PC-9 (cell line): ENCODE data around the gene PTPN11. TPM values are rescaled to one million over a fixed set of nuclear protein-coding genes. Genes with fewer than 3 reads are reported as not detected.
"Not testable (repeated sequence)": the region's sequence is repeated elsewhere in the genome, so short reads cannot be mapped to it uniquely, and the experiment has no call there.

Experiments
- BruUV-seq: library from RNA; stranded (reverse); fragments of 400-500 nt; replicated peaks from 2 replicates; lab custom pipeline; 2021; lab: Mats Ljungman, UMichigan
- CTCF ChIA-PET: fragments of 300-600 bp; sonication (Branson Sonifier 250); formaldehyde crosslinking; loops from one replicate; lab custom pipeline; 2022; ENCODE audit warnings: antibody characterized with exemption; lab: Charles Lee
- POLR2A ChIA-PET: fragments of 300-600 bp; sonication (Branson Sonifier 250); formaldehyde crosslinking; loops from one replicate; lab custom pipeline; 2022; ENCODE audit warnings: antibody characterized with exemption; ENCODE audit not compliant: unreplicated experiment; lab: Charles Lee
- DNase-seq, 2 experiments: peaks; one replicate each; pipeline versions ENCODE4 v3.0.0 to v3.0.0-alpha.2; 2015 to 2022; ENCODE audit warnings: mixed read lengths in 1 of 2
- H2AFZ ChIP-seq: fragments of 200-600 bp; sonication (generic); 2 replicates; pipeline ENCODE4 v1.8.1; 2017; ENCODE audit warnings: antibody characterized with exemption
- H3F3A ChIP-seq: fragments of 200-600 bp; sonication (generic); 2 replicates; pipeline ENCODE4 v1.8.1; 2017; ENCODE audit warnings: antibody characterized with exemption, mild to moderate bottlenecking, low read depth; ENCODE audit not compliant: insufficient read depth
- H3K27ac ChIP-seq: fragments of 200-600 bp; sonication (generic); 2 replicates; pipeline ENCODE4 v1.6.1; 2016; ENCODE audit warnings: mixed run types
- H3K27me3 ChIP-seq: fragments of 200-600 bp; sonication (generic); 2 replicates; pipeline ENCODE4 v1.6.1; 2016; ENCODE audit warnings: low read depth, mixed run types; ENCODE audit not compliant: insufficient read depth
- H3K36me3 ChIP-seq: fragments of 200-600 bp; sonication (generic); 2 replicates; pipeline ENCODE4 v1.6.1; 2016; ENCODE audit warnings: low read depth, mixed run types
- H3K4me1 ChIP-seq: fragments of 200-600 bp; sonication (generic); replicated peaks from 2 replicates; pipeline ENCODE4 v1.6.1; 2016; ENCODE audit warnings: mixed run types; ENCODE audit not compliant: insufficient read depth
- H3K4me2 ChIP-seq: fragments of 200-600 bp; sonication (generic); 2 replicates; pipeline ENCODE4 v1.6.1; 2017; ENCODE audit warnings: mixed run types
- H3K4me3 ChIP-seq: fragments of 200-600 bp; sonication (generic); 2 replicates; pipeline ENCODE4 v1.6.1; 2016; ENCODE audit warnings: mixed run types
- H3K79me2 ChIP-seq: fragments of 200-600 bp; sonication (generic); 2 replicates; pipeline ENCODE4 v1.6.1; 2017; ENCODE audit warnings: low read depth, mixed run types
- H3K9me2 ChIP-seq: fragments of 200-600 bp; sonication (generic); 2 replicates; pipeline ENCODE4 v1.8.1; 2017; ENCODE audit warnings: mild to moderate bottlenecking; ENCODE audit not compliant: insufficient read depth
- H3K9me3 ChIP-seq: fragments of 200-600 bp; sonication (generic); 2 replicates; pipeline ENCODE4 v1.8.1; 2016; ENCODE audit warnings: low read depth; ENCODE audit not compliant: insufficient read depth
- H4K20me1 ChIP-seq: fragments of 200-600 bp; sonication (generic); 2 replicates; pipeline ENCODE4 v1.8.1; 2017; ENCODE audit not compliant: insufficient read depth
- EZH2 ChIP-seq: fragments of 200-600 bp; sonication (generic); IDR thresholded peaks from 2 replicates; pipeline ENCODE4 v1.8.0; 2017; ENCODE audit warnings: antibody characterized with exemption, low read depth
- intact Hi-C: fragments of 100-400 bp; cut with micrococcal nuclease; formaldehyde crosslinking; loops from one replicate; pipeline ENCODE4 v1.10.0; 2022; ENCODE audit not compliant: unreplicated experiment
- total RNA-seq: library from RNA; stranded (reverse); gene quantifications from 2 replicates; pipeline ENCODE4 v1.2.3, GENCODE V29; 2021
- TF ChIP-seq, protein P1 (sequence below): fragments of 200-600 bp; sonication (generic); conservative IDR thresholded peaks from 2 replicates; pipeline ENCODE4 v1.6.1; 2017; ENCODE audit warnings: mixed run types, antibody characterized with exemption, mild to moderate bottlenecking, moderate library complexity

PTPN11 gene
- total RNA-seq, 1 experiment from 2014 or later = 113 TPM

DNA sequence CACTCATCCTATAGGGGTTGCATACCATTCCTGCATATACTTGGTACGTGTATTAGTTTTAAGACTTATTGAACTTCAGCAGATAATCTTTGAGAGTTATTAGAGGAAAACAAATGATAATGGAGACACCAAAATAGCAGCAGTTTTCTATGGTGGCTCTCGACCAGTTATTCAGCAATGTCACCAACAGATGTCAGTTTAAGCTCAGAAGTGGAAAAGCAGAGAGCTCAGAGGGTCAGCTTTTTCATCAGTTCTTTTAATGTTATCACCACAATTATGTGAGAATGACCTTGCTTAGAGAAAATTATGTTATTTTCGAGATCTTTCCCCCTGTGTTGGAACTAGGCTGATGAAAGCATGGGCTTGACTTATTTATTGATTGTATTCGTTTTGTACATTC lies 32.0 kb downstream of the PTPN11 start:
- Histone ChIP-seq H3K4me1 (no peaks in the 10 kb centered on the region), H4K20me1 (peaks cover 5% of the 10 kb centered on the region; the same call in 1 of the 2 replicates), H3K79me2 (no peaks in the 10 kb centered on the region), H3K4me2 (no peak overlapping the region), H3K4me3 (no peak overlapping the region), H3K36me3 (peaks cover 14% of the 10 kb centered on the region), H2AFZ (no peak overlapping the region), H3K27ac (no peak overlapping the region), H3K9me3 (no peaks in the 10 kb centered on the region), H3K27me3 (no peaks in the 10 kb centered on the region), H3F3A (peaks cover 13% of the 10 kb centered on the region), H3K9me2 (no peaks in the 10 kb centered on the region)
- ChIA-PET POLR2A (interaction anchor here (0.7 kb wide), 1 partner anchor 20 kb away, joined by 3 read pairs; no protein-coding TSS in a partner anchor), CTCF (interaction anchor here (0.5 to 0.6 kb wide), 2 partner anchors 64 to 696 kb away, joined by 3 to 4 read pairs; no protein-coding TSS in a partner anchor)
- intact Hi-C loops = no loop called here
- no peak for TF ChIP-seq EZH2
- TF ChIP-seq, protein P1, sequence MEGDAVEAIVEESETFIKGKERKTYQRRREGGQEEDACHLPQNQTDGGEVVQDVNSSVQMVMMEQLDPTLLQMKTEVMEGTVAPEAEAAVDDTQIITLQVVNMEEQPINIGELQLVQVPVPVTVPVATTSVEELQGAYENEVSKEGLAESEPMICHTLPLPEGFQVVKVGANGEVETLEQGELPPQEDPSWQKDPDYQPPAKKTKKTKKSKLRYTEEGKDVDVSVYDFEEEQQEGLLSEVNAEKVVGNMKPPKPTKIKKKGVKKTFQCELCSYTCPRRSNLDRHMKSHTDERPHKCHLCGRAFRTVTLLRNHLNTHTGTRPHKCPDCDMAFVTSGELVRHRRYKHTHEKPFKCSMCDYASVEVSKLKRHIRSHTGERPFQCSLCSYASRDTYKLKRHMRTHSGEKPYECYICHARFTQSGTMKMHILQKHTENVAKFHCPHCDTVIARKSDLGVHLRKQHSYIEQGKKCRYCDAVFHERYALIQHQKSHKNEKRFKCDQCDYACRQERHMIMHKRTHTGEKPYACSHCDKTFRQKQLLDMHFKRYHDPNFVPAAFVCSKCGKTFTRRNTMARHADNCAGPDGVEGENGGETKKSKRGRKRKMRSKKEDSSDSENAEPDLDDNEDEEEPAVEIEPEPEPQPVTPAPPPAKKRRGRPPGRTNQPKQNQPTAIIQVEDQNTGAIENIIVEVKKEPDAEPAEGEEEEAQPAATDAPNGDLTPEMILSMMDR = no peak
- DNase-seq = no peak
- BruUV-seq = no TSS peak

DNA sequence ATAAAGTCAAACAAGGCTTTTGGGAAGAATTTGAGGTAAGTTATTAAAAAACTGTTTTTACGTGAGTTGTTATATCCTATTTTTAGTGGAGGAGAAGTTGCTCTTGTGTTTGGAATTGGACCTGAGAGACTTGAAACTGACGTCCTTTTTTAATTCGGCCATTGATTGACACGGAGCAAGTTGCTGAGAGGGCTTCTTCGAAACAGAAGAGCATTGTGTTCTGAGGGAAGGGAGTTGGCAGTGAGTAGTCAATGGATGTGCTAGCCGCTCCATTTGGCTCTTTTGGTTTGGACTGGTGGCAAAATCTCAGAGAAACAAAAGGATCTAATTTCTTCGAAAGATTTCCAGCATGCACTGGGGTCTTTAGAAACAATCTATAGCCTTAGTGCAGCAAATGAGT lies 37.3 kb downstream of the PTPN11 start:
- H3F3A ChIP-seq = peaks cover 8% of the 10 kb centered on the region
- no peak for DNase-seq
- H3K9me2 ChIP-seq = no peaks in the 10 kb centered on the region
- no peak overlapping the region for H3K27ac ChIP-seq
- POLR2A ChIA-PET = no interaction called here
- no peak overlapping the region for H3K4me3 ChIP-seq
- BruUV-seq = no TSS peak
- H2AFZ ChIP-seq = no peak overlapping the region
- intact Hi-C loops = no loop called here
- CTCF ChIA-PET = no interaction called here
- TF ChIP-seq EZH2 = no peak
- H3K27me3 ChIP-seq = no peaks in the 10 kb centered on the region
- H3K79me2 ChIP-seq = no peaks in the 10 kb centered on the region
- no peaks in the 10 kb centered on the region for H3K9me3 ChIP-seq
- H3K4me2 ChIP-seq = no peak overlapping the region
- peaks cover 3% of the 10 kb centered on the region; the same call in 1 of the 2 replicates for H4K20me1 ChIP-seq
- H3K36me3 ChIP-seq = peaks cover 12% of the 10 kb centered on the region
- no peaks in the 10 kb centered on the region for H3K4me1 ChIP-seq

GRCh38 chr12:112457142-112457541 lies 38.4 kb downstream of the PTPN11 start:
- H3K4me3 ChIP-seq, H3K27me3 ChIP-seq, H3K27ac ChIP-seq, BruUV-seq, POLR2A ChIA-PET, DNase-seq, H3K79me2 ChIP-seq, CTCF ChIA-PET, H3K9me3 ChIP-seq, H3K4me1 ChIP-seq, intact Hi-C loops, H3K4me2 ChIP-seq, H4K20me1 ChIP-seq, H3K9me2 ChIP-seq, H3F3A ChIP-seq, H2AFZ ChIP-seq: not testable (repeated sequence)
- H3K36me3 ChIP-seq = peaks cover 12% of the 10 kb centered on the region

DNA sequence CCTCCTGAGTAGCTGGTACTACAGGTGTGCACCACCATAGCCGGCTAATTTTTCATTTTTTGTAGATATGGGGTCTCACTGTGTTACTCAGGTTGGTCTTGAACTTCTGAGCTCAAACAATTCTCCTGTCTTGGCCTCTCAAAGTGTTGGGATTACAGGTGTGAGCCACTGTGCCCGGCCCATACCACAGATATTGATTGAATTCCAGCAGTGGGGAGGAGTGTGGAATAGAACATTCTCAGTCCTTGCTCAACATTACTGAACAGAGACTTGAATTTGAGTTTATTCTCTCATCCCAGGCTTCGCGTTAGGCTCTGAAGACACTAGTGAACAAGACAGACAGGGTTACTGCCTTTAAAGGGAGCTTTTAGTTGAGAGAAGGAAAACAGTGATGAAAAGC lies 39.6 kb downstream of the PTPN11 start:
- Histone ChIP-seq H3K27me3 (no peaks in the 10 kb centered on the region), H2AFZ (no peak overlapping the region), H3F3A (peaks cover 8% of the 10 kb centered on the region), H3K4me1 (no peaks in the 10 kb centered on the region), H3K27ac (no peak overlapping the region), H3K79me2 (no peaks in the 10 kb centered on the region), H3K9me3 (no peaks in the 10 kb centered on the region), H3K9me2 (no peaks in the 10 kb centered on the region), H3K36me3 (peaks cover 15% of the 10 kb centered on the region), H3K4me3 (no peak overlapping the region), H3K4me2 (no peak overlapping the region), H4K20me1 (peaks cover 3% of the 10 kb centered on the region; the same call in 1 of the 2 replicates)
- intact Hi-C loops = no loop called here
- TF ChIP-seq EZH2 = no peak
- TF ChIP-seq, protein P1 = no peak
- no TSS peak for BruUV-seq
- ChIA-PET POLR2A (no interaction called here), CTCF (interaction anchor here (0.6 kb wide), 1 partner anchor 513 kb away, joined by 11 read pairs; no protein-coding TSS in a partner anchor)
- no peak for DNase-seq
